Measurements from ENCODE around the gene DUSP11. TPM values are rescaled to one million over a fixed set of nuclear protein-coding genes. Genes with fewer than 3 reads are reported as not detected.

DUSP11 gene
- total and polyA plus RNA-seq, 2 of the 13 experiments (the other 11 are each of a cell fraction or from before 2014, with no cell fraction given), result 30.5 to 36.2 TPM

DNA sequence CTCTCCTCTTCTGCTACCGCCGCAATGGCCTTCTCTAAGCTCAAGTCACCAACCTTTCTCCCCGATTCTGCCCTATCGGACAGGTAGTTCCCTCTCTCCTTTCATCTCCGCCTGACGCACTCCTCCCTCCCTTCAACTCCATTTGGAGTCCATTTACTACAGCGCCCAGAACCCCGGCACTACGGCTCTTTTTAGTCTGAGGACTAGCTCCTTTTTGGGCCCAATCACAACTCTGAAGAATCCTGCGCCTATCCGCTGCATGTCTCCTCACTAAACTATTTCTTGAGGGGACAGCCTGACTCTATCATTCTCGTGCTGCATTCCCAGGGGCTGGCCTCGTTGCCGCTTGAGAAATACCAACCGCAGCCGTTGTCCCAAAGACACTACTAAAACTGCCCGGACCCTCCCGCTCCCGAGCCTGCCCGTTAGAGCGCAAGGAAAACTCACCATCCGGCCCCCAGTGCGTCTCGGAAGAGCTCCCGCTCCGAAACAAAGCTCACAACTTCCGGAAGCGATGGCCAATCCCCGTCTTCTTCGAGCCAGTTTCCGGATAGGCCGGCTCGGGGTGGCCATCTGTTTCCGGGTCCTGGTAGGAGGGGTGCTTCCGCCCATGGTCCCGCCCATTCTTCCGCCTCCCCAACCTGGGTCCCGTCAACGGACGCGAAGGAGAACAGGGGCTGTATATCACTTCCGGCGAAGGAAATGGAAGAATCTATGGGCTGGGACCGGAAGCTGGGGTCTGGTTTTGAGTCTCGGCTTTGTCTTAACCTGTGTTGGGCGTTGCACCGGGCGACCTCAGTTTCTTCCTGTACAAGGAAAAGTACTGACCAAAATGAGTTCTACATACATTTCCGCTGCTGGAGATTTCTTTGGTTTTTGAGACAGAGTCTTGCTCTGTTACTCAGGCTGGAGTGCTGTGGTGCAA, 42.8 kb downstream of the DUSP11 start, which contains the start of gene TPRKB (continued):
- peak; percentile 89; the same call in 1 of the 2 replicates for TF ChIP-seq PCBP1 (IDR thresholded peaks at IDR 0.05; ENCODE audit: borderline replicate concordance, low read depth, low read length)
- TF ChIP-seq, protein P1, sequence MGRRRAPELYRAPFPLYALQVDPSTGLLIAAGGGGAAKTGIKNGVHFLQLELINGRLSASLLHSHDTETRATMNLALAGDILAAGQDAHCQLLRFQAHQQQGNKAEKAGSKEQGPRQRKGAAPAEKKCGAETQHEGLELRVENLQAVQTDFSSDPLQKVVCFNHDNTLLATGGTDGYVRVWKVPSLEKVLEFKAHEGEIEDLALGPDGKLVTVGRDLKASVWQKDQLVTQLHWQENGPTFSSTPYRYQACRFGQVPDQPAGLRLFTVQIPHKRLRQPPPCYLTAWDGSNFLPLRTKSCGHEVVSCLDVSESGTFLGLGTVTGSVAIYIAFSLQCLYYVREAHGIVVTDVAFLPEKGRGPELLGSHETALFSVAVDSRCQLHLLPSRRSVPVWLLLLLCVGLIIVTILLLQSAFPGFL (CRISPR knock-in tag; IDR thresholded peaks at IDR 0.05), result no peak
- TF ChIP-seq SMAD3 (CRISPR knock-in tag; IDR thresholded peaks at IDR 0.05), result peak; percentile 79
- peak; percentile 39; the same call in 1 of the 2 replicates for TF ChIP-seq BCL6 (CRISPR knock-in tag; IDR thresholded peaks at IDR 0.05)
- TF ChIP-seq, protein P2, sequence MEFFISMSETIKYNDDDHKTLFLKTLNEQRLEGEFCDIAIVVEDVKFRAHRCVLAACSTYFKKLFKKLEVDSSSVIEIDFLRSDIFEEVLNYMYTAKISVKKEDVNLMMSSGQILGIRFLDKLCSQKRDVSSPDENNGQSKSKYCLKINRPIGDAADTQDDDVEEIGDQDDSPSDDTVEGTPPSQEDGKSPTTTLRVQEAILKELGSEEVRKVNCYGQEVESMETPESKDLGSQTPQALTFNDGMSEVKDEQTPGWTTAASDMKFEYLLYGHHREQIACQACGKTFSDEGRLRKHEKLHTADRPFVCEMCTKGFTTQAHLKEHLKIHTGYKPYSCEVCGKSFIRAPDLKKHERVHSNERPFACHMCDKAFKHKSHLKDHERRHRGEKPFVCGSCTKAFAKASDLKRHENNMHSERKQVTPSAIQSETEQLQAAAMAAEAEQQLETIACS (CRISPR knock-in tag; IDR thresholded peaks at IDR 0.05), result no peak

DNA sequence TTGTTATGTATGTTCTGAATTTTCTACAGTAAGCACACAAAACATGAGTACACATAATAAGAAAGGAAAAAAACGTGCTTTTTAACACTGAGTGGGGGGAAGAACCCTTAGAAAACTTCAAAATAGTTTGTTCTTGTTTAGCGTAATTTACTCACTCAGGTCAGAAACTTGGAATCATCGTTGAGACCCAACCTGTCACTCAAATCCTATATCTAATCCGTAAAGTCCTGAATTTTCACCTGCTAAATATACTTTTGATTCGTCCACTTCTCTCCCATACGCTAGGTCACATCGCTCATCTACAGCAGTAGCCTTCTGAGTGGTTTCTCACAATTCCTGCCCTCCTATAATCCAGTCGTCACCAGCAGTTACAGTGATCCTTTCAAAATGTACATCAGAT, 43.5 kb downstream of the DUSP11 start:
- TF ChIP-seq, protein P3, sequence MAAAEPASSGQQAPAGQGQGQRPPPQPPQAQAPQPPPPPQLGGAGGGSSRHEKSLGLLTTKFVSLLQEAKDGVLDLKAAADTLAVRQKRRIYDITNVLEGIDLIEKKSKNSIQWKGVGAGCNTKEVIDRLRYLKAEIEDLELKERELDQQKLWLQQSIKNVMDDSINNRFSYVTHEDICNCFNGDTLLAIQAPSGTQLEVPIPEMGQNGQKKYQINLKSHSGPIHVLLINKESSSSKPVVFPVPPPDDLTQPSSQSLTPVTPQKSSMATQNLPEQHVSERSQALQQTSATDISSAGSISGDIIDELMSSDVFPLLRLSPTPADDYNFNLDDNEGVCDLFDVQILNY (CRISPR knock-in tag; conservative IDR thresholded peaks at IDR 0.05), result 0 out of 2 replicates have a peak, but pooled peaks have one; percentile 24
- TF ChIP-seq ZNF878 (CRISPR knock-in tag; IDR thresholded peaks at IDR 0.05) (0 out of 2 replicates have a peak, but pooled peaks have one; percentile 5), MED1 (CRISPR knock-in tag; IDR thresholded peaks at IDR 0.05) (no peak), NCOA2 (CRISPR knock-in tag; IDR thresholded peaks at IDR 0.05) (0 out of 2 replicates have a peak, but pooled peaks have one; percentile 12), GZF1 (CRISPR knock-in tag; IDR thresholded peaks at IDR 0.05) (0 out of 2 replicates have a peak, but pooled peaks have one; percentile 37)
- CTCF ChIA-PET (ENCODE audit: low intra/inter-chr PET ratio, low total read pairs), result no interaction called here
- 2% methylated on average over 8 of the region's 8 CpGs for WGBS (ENCODE audit: low lambda C conversion rate)
- H3K4me1 ChIP-seq (ENCODE audit: insufficient read depth, low read length), result peaks cover 17% of the 10 kb centered on the region; the same call in 1 of the 2 replicates
- H3K4me2 ChIP-seq (ENCODE audit: low read depth, low read length), result peak overlapping the region; percentile 98
- H3K27ac ChIP-seq (ENCODE audit: extremely low read length, insufficient read depth, low read length), result peak overlapping the region; percentile 66
- intact Hi-C loops (cut with micrococcal nuclease; ENCODE audit: unreplicated experiment) (no loop called here), in situ Hi-C loops (cut with HindIII; ENCODE audit: extremely low pct_ligation_motif_present, low pct_unique_long_range_greater_than_20kb) (no loop called here)
- H4K20me1 ChIP-seq (ENCODE audit: insufficient read depth, low read length), result no peaks in the 10 kb centered on the region
- POLR2A ChIA-PET, result interaction anchor here (0.6 to 1.7 kb wide), 6 partner anchors 43 to 704 kb away, joined by 3 to 9 read pairs (median 4); partner anchors contain the start of genes DUSP11, NAT8 and STAMBP
- DNase-seq (ENCODE audit: low spot score), result no peak
- peak; percentile 4 for FAIRE-seq
- peak overlapping the region; percentile 83 to 88 (median 84) for H3K4me3 ChIP-seq (replicated peaks in 1 of 3; ENCODE audit: insufficient read depth in 1 of 3, low read depth in 2 of 3, low read length in 3 of 3)
- peaks cover 15% of the 10 kb centered on the region for H3K79me2 ChIP-seq (ENCODE audit: insufficient read depth, low read length)
- TSS peak; percentile 68 for BruUV-seq (replicated peaks)
- peaks cover 0 to 27% of the 10 kb centered on the region in 2 experiments; a peak in 2 of 5 replicates for H3K36me3 ChIP-seq (replicated peaks in 1 of 2; ENCODE audit: control insufficient read depth in 1 of 2, insufficient read depth in 2 of 2, low read length in 2 of 2)
- H3K9me3 ChIP-seq (ENCODE audit: low read length), result 0 out of 2 replicates have a peak, but pooled peaks cover 6% of the 10 kb centered on the region
- peak overlapping the region; percentile 87 for H3K9ac ChIP-seq (ENCODE audit: insufficient read depth, low read depth, low read length)
- H2AFZ ChIP-seq (ENCODE audit: low read length), result peak overlapping the region; percentile 91
- ATAC-seq, result peak; percentile 42
- H3K27me3 ChIP-seq (ENCODE audit: control insufficient read depth in 1 of 2, insufficient read depth in 2 of 2, low read length in 2 of 2), result peaks cover 0 to 4% of the 10 kb centered on the region in 2 experiments; a peak in 1 of 5 replicates
